ENCODE measurements around the gene RC3H2.
"Not testable (repeated sequence)": the region's sequence is repeated elsewhere in the genome, so short reads cannot be mapped to it uniquely, and the experiment has no call there.

RC3H2 gene

GRCh38 chr9:122923947-122924346 lies 18.8 kb upstream of the RC3H2 start:
- DNase-seq = no peak

DNA sequence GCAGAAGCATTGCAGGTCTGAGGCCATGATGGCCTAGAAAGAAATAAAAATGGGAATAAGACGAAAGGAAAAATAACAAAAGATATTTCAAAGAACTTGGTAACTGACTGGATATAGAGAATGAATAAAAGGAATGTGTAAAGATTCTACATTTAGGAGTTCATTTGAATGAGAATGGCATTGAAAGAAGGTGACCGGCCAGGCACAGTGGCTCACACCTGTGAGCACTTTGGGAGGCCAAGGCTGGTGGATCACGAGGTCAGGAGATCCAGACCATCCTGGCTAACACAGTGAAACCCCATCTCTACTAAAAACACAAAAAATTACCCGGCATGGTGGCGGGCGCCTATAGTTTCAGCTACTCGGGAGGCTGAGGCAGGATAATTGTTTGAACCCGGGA lies 17.6 kb upstream of the RC3H2 start:
- DNase-seq = no peak

GRCh38 chr9:122918310-122918709 lies 13.2 kb upstream of the RC3H2 start:
- DNase-seq = no peak

DNA sequence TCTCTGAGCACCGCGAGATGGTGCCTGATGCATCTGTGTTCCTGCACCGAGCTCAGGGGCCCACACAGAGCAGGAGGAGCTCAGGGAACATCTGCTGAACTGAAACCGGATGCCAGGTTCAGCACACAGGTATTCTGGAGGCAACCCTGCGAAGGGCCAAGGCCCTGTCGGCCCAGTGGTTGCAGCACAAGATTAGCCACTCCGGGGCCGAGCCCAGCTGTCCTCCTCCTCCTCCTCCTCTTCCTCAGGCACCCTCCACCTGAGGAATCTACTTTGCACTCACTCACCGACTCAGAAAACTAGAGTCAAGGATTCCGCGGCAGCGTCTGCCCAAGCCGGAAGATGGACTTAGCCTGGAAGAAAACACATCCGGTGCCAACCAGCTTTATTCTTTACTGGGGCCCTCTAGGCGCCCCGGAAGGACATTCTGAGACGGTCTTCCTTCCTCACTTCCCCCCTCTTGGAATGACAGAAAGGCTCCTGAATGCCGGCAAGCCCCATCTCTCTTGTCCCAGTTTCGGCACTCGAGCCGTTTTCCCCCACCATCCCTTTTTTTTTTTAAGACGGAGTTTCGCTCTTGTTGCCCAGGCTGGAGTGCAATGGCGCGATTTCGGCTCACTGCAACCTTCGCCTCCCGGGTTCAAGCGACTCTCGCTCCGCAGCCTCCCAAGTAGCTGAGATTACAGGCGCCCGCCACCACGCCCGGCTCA lies 8.0 kb upstream of the RC3H2 start, which contains the start of gene ZBTB6:
ZBTB6 (minus strand) TSS at position 360 of the 710 bp plus-strand sequence. CDS start 1,251 bp downstream, outside the sequence.
- peak; percentile 75 for DNase-seq

DNA sequence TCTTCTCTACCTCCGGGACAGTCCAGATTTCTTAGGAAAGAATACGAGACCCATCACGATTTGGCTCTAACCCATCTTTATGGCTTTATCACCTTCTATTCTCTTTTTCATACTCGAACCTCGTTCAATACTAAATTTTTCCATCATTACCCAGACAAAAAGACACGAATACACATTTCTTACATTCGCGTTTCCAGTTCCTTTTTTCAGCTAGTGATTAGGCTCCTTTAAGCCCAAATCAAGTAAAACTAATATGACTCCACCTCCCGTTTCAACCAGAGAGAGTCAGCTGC lies 7.5 kb upstream of the RC3H2 start:
- DNase-seq = no peak

DNA sequence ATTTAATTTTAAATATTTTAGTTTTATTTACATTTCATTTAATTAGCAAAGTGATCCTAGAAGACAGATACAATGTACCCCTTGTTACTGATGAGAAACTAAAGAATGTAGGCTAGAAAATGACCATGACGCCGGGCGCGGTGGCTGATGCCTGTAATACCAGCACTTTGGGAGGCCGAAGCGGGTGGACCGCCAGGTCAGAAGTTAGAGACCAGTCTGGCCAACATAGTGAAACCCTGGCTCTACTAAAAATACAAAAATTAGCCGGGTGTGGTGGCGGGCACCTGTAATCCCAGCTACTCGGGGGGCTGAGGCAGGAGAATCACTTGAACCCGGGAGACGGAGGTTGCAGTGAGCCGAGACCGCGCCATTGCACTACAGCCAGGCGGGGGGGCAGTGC lies 963 bp upstream of the RC3H2 start:
- not testable (repeated sequence) for DNase-seq

- peak; percentile 35 for DNase-seq
Measured at GRCh38 chr9:122904466-122904822, 715 bp downstream of the RC3H2 start.

- no peak for DNase-seq
Measured at GRCh38 chr9:122900791-122901190, 4.4 kb downstream of the RC3H2 start.

GRCh38 chr9:122897969-122898368 lies 7.2 kb downstream of the RC3H2 start:
- DNase-seq = no peak

- DNase-seq = no peak
Measured at GRCh38 chr9:122888480-122888879, 16.7 kb downstream of the RC3H2 start.

GRCh38 chr9:122883125-122883524 lies 22.0 kb downstream of the RC3H2 start:
- no peak for DNase-seq

- no peak for DNase-seq
Measured at GRCh38 chr9:122879443-122879842, 25.7 kb downstream of the RC3H2 start.

DNA sequence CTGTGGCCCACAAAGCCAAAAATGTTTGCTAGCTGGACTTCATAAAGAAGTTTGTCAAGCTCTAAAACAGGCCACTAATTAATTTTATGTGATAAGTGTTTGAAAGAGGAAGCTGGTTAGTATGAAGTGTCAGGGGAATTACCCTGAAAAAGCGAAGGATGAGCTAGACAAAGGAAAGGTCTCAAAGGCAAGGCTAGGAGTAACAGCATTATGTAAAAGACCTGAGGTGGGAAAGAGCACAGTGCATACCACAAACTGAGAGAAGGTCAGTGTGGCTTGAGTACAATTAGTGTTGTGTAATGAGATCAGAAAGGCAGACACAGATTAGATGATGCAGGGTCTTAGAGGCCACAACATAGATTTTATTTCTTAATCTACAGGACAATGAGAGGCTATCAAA lies 29.6 kb downstream of the RC3H2 start:
- no peak for DNase-seq

DNA sequence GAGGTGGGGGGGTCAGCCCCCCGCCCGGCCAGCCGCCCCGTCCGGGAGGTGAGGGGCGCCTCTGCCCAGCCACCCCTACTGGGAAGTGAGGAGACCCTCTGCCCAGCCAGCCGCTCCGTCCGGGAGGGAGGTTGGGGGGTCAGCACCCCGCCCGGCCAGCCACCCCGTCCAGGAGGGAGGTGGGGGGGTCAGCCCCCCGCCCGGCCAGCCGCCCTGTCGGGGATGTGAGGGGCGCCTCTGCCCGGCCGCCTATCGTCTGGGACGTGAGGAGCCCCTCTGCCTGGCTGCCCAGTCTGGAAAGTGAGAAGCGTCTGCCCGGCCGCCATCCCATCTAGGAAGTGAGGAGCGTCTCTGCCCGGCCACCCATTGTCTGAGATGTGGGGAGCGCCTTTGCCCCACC lies 37.9 kb downstream of the RC3H2 start:
- DNase-seq = not testable (repeated sequence)

DNA sequence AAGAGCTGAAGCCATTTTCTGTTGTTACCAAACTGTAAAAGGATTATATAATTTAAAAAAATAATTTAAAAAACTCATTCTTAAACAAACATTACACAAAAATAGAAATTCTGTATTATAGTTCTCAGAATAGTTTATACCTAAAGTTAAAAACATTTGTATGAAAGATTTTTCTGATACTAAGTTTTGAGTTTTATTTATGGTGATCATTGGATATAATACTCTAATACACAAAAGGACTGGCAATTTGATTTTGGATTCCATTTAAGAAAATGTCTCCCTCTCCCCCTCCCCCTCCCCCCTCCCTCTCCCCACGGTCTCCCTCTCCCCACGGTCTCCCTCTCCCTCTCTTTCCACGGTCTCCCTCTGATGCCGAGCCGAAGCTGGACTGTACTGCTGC lies 39.1 kb downstream of the RC3H2 start:
- DNase-seq = no peak

DNA sequence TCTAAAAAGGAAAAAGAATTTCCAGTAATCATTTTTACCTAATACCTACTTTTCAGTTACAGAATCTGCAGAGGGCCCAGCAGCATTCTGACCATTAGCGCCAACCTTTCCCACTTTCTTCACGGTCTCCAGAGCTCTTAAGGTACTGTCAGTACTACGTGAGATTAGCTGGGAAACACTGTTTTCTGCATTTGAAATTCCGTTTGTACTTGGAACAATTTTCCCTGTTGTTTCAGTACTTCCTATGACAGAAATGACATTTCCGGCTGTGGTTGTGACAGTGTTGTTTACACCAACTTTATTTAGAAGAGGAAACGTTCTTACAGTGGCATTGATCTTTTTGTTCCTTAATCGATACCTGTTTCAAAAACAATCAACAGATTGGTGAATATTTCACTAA lies 39.9 kb downstream of the RC3H2 start:
- no peak for DNase-seq

DNA sequence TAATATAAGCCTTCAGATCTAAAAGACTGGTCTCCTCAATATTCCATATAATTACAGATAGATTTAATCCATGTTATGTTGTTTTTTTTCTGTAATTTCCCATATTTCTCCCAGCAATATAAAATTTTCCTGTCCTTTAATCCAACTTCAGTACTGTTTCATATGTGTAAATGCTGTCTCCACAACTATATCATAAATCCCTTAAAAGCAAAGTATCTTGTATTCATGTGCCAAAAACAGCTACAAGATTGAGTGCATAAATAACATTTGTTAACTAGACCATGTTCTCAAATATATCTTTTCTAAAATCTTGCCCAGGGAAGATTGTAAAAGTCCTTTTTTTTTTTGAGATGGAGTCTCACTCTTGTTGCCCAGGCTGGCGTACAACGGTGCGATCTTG lies 41.8 kb downstream of the RC3H2 start:
- DNase-seq = no peak

GRCh38 chr9:122860319-122861142 lies 44.6 kb downstream of the RC3H2 start:
- no peak for DNase-seq

DNA sequence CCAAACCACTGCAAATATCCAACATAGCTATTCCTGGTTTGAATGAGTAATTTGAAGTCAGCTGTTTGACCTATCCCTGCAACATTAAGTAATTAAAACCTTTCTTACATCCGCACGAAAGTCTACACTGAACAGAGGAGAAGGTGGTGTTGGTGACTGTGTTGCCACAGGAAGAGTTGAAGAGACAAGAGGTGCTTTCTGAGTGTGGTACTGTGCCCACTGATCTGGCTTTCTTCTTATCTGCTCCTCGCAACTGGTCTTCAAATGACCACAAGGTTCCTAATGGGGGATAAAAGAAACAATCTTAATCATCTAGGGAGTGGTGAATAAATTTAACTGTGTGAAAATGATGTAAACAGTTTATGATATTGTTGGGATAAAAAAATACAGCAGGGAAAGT lies 47.3 kb downstream of the RC3H2 start:
- no peak for DNase-seq

- DNase-seq = not testable (repeated sequence)
Measured at GRCh38 chr9:122852085-122852786, 52.9 kb downstream of the RC3H2 start.

DNA sequence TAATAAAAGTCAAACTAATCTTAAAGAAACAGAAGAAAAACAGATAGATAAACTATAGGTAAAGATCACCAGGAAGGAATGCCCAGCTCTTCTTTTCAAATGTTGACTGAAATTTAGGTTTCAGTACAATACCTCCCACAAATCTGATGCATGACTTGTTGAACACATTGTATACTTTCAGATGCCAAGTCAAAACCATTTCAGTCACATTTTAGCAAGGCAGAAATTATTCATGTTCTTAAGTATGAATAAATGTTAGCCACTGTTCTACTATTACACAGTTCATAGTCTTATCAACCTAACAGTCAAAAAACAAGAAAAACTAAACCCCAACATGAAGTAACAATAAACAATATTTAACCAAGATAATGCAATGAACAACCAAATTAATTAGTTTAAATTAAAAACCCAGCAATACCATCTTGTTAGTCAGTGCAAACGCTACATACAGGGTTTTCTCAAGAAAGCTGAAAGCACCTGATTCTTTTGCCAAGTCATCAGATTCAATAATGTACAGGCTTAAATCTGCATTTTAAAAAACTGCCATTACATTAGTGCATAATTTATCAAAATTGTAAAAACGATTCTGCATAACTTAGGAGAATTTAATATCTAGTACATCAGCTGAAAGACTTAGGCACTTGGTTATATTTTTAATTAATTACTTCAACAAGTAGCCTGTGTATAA lies 56.8 kb downstream of the RC3H2 start:
- no peak for DNase-seq

- no peak for DNase-seq
Measured at GRCh38 chr9:122846371-122846940, 58.7 kb downstream of the RC3H2 start.

GRCh38 chr9:122845116-122845515 lies 60.0 kb downstream of the RC3H2 start:
- DNase-seq = no peak

Data from activated naive CD4-positive, alpha-beta T cell treated with Interleukin-2 at 50 U/mL for 16 hours (primary cell).